Measurements from ENCODE around the gene HIVEP3.

DNA sequence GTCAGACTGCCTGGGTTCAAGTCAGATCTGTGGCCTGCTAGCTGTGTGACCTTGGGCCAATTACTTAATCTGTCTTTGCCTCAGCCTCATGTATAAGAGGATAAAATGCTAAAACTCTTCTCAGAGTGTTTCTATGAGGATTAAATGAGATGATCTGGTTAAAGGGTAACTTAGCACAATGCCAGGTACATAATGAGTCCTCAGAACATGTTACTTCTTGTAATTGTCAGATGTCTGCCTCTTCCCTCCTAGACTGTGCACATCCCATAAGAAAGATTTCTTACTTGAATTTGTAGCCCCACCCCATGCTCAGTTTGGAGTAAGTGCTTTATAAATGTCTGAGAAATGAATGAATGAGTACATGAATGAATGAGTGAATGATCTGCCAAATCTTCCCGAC lies 34.6 kb upstream of the HIVEP3 start:
- TF ChIP-seq POLR2A (IDR thresholded peaks at IDR 0.05): no peak
- TF ChIP-seq, protein P1, sequence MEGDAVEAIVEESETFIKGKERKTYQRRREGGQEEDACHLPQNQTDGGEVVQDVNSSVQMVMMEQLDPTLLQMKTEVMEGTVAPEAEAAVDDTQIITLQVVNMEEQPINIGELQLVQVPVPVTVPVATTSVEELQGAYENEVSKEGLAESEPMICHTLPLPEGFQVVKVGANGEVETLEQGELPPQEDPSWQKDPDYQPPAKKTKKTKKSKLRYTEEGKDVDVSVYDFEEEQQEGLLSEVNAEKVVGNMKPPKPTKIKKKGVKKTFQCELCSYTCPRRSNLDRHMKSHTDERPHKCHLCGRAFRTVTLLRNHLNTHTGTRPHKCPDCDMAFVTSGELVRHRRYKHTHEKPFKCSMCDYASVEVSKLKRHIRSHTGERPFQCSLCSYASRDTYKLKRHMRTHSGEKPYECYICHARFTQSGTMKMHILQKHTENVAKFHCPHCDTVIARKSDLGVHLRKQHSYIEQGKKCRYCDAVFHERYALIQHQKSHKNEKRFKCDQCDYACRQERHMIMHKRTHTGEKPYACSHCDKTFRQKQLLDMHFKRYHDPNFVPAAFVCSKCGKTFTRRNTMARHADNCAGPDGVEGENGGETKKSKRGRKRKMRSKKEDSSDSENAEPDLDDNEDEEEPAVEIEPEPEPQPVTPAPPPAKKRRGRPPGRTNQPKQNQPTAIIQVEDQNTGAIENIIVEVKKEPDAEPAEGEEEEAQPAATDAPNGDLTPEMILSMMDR (IDR thresholded peaks at IDR 0.05): no peak
